ENCODE data around the gene SELENOO.

The SELENOO gene

GRCh38 chr22:50253941-50254340 is 53.1 kb downstream of the SELENOO start:
- DNase-seq (ENCODE audit: low read depth), result no peak
- H3K4me3 ChIP-seq (ENCODE audit: low read depth, low read length), result no peak overlapping the region
- TF ChIP-seq POLR2A (IDR thresholded peaks at IDR 0.05; ENCODE audit: extremely low read depth, insufficient read length), result no peak
- no peak for TF ChIP-seq MYC (IDR thresholded peaks at IDR 0.05; ENCODE audit: low read depth, low read length)
- no peak for TF ChIP-seq MAX (IDR thresholded peaks at IDR 0.05; ENCODE audit: low read depth, low read length)
- TF ChIP-seq, protein P1, sequence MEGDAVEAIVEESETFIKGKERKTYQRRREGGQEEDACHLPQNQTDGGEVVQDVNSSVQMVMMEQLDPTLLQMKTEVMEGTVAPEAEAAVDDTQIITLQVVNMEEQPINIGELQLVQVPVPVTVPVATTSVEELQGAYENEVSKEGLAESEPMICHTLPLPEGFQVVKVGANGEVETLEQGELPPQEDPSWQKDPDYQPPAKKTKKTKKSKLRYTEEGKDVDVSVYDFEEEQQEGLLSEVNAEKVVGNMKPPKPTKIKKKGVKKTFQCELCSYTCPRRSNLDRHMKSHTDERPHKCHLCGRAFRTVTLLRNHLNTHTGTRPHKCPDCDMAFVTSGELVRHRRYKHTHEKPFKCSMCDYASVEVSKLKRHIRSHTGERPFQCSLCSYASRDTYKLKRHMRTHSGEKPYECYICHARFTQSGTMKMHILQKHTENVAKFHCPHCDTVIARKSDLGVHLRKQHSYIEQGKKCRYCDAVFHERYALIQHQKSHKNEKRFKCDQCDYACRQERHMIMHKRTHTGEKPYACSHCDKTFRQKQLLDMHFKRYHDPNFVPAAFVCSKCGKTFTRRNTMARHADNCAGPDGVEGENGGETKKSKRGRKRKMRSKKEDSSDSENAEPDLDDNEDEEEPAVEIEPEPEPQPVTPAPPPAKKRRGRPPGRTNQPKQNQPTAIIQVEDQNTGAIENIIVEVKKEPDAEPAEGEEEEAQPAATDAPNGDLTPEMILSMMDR (IDR thresholded peaks at IDR 0.05; ENCODE audit: low read depth, low read length), result no peak

DNA sequence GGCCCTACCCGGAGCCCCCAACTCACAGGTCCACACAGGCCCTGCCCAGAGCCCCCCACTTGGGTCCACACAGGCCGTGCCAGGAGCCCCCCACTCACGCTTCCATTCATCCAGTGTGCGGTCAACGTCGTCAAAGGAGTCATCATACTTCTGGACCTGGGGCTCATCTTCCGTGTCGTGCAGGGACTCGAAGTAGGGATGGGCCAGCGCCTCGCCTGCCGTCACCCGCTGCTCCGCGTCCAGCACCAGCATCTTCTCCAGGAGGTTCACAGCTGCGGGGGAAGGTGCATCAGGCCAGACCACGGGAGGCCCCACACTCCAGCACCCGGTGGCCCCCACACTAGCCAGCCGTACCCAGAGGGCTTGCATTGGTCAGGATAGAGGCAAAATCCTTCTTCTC is 54.3 kb downstream of the SELENOO start:
- no peak overlapping the region for H3K4me3 ChIP-seq (ENCODE audit: low read depth, low read length)
- TF ChIP-seq POLR2A (IDR thresholded peaks at IDR 0.05; ENCODE audit: extremely low read depth, insufficient read length) (no peak), MAX (IDR thresholded peaks at IDR 0.05; ENCODE audit: low read depth, low read length) (no peak), MYC (IDR thresholded peaks at IDR 0.05; ENCODE audit: low read depth, low read length) (no peak)
- TF ChIP-seq, protein P1 (IDR thresholded peaks at IDR 0.05; ENCODE audit: low read depth, low read length), result no peak
- DNase-seq (ENCODE audit: low read depth), result no peak

GRCh38 chr22:50255607-50256006 is 54.8 kb downstream of the SELENOO start:
- no peak for TF ChIP-seq MYC (IDR thresholded peaks at IDR 0.05; ENCODE audit: low read depth, low read length)
- TF ChIP-seq POLR2A (IDR thresholded peaks at IDR 0.05; ENCODE audit: extremely low read depth, insufficient read length), result no peak
- TF ChIP-seq MAX (IDR thresholded peaks at IDR 0.05; ENCODE audit: low read depth, low read length), result no peak
- TF ChIP-seq, protein P1 (IDR thresholded peaks at IDR 0.05; ENCODE audit: low read depth, low read length), result no peak
- DNase-seq (ENCODE audit: low read depth), result no peak
- H3K4me3 ChIP-seq (ENCODE audit: low read depth, low read length), result no peak overlapping the region

GRCh38 chr22:50256258-50256862 is 55.5 kb downstream of the SELENOO start:
- no peak overlapping the region for H3K4me3 ChIP-seq (ENCODE audit: low read depth, low read length)
- no peak for TF ChIP-seq MYC (IDR thresholded peaks at IDR 0.05; ENCODE audit: low read depth, low read length)
- no peak for TF ChIP-seq MAX (IDR thresholded peaks at IDR 0.05; ENCODE audit: low read depth, low read length)
- TF ChIP-seq, protein P1 (IDR thresholded peaks at IDR 0.05; ENCODE audit: low read depth, low read length), result no peak
- no peak for TF ChIP-seq POLR2A (IDR thresholded peaks at IDR 0.05; ENCODE audit: extremely low read depth, insufficient read length)
- DNase-seq (ENCODE audit: low read depth), result no peak

GRCh38 chr22:50257041-50257440 is 56.2 kb downstream of the SELENOO start:
- TF ChIP-seq POLR2A (IDR thresholded peaks at IDR 0.05; ENCODE audit: extremely low read depth, insufficient read length) (no peak), MAX (IDR thresholded peaks at IDR 0.05; ENCODE audit: low read depth, low read length) (no peak), MYC (IDR thresholded peaks at IDR 0.05; ENCODE audit: low read depth, low read length) (no peak)
- TF ChIP-seq, protein P1 (IDR thresholded peaks at IDR 0.05; ENCODE audit: low read depth, low read length), result no peak
- no peak for DNase-seq (ENCODE audit: low read depth)
- H3K4me3 ChIP-seq (ENCODE audit: low read depth, low read length), result no peak overlapping the region
